GM19043 (cell line): ENCODE data around the gene SDCCAG8.
"Not testable (repeated sequence)": the region's sequence is repeated elsewhere in the genome, so short reads cannot be mapped to it uniquely, and the experiment has no call there.

ENCODE experiments used
- ATAC-seq: cut with Tn5 transposase; IDR thresholded peaks from one replicate; pipeline ENCODE4 v1.9.1; 2021; ENCODE audit warnings: low read depth; ENCODE audit not compliant: unreplicated experiment

The SDCCAG8 gene

GRCh38 chr1:243255791-243256512 lies at the start of gene SDCCAG8:
TSS of gene SDCCAG8 (plus strand) at chr1:243256041. CDS start at chr1:243256174, 133 bp downstream.
- peak; percentile 70 for ATAC-seq

DNA sequence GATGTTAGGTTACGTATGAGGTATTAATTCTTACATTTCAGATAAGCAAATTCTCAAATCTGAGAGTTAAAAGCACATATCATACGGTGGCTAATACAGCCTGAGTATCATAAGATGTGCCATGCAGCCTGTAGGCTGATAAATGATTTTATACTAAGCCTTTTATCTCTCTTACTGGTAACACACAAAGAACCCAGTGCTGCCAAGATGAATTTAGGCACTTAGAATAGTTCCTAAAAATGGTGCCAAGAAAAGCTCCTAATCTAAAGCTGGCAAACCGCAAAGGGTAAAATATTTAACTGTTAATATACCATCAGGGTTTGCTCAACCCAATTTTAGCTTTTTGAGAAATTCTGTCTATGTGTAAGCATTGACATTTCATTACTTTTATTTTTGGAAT lies 43.9 kb upstream of the SDCCAG8 start:
- ATAC-seq, result not testable (repeated sequence)

DNA sequence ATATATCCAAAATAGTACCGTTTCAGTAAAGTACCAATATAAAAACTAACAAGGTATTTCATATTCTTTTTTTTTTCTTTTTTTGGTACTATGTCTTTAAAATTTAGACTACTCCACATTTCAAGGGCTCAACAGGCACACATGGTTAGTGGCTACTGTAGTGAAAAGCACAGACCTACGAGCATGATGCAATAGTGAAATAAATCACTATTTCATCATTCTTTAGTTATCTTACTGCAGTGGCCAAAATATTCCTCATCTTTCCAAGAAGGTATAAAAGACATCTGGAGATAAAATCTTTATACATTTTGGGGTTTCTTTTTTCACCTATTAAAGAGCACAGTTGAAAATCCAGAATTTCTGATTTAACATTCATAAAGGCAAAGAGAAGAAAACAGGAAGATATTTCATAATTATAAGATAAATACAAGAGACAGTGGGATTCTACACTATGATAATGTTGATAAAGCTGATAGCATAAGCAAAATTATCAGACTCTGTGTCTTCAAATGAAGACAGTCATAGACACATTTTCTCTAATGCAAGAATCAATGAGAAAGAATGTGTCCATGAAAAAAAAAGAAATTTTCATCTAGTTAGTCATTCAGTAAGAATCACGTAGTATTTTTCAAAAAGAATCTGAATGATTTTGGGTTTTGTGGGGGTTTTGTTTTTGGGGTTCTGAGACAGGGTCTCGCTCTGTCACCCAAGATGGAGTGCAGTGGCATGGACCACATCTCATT lies 42.6 kb upstream of the SDCCAG8 start:
- ATAC-seq, result no peak

DNA sequence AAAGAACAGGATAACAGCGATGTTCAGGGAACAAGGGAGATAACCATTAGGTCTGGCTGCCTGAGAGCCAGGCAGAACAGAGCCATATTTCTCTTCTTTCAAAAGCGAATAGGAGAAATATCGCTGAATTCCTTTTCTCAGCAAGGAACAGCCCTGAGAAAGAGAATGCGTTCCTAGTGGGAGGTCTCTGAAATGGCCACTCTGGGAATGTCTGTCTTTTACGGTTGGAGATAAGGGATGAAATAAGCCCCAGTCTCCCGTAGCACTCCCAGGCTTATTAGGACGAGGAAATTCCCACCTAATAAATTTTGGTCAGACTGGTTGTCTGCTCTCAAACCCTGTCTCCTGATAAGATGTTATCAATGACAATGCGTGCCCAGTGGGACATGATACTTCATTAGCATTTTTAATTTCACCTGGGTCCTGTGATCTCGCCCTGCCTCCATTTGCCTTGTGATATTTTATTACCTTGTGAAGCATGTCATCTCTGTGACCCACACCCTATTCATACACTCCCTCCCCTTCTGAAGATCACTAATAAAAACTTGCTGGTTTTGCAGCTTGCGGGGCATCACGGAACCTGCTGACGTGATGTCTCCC lies 40.5 kb upstream of the SDCCAG8 start:
- not testable (repeated sequence) for ATAC-seq

GRCh38 chr1:243216741-243217140 lies 39.1 kb upstream of the SDCCAG8 start:
- ATAC-seq, result no peak

- ATAC-seq, result no peak
Measured at GRCh38 chr1:243217349-243217748, 38.5 kb upstream of the SDCCAG8 start.

- ATAC-seq, result no peak
Measured at GRCh38 chr1:243218059-243218458, 37.8 kb upstream of the SDCCAG8 start.

GRCh38 chr1:243227622-243228021 lies 28.2 kb upstream of the SDCCAG8 start:
- no peak for ATAC-seq

DNA sequence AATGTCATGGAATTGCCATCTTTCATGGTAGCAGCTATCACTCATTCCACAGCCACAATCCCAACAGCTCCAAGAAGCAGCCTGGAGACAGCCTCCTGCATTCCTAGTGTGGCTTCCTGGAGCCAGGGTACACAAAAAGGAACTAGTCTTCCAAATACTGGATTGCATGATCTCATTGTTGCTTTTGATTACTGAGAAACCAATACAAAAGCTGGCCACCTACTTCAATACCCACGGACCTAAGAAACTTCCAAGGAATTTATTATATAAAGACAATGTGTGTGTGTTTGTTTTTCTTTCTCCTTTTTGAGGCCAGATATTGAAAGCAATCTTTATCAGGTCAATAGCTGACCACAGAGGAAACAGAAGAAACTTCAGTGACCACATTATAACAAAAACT lies 26.3 kb upstream of the SDCCAG8 start:
- ATAC-seq, result no peak

DNA sequence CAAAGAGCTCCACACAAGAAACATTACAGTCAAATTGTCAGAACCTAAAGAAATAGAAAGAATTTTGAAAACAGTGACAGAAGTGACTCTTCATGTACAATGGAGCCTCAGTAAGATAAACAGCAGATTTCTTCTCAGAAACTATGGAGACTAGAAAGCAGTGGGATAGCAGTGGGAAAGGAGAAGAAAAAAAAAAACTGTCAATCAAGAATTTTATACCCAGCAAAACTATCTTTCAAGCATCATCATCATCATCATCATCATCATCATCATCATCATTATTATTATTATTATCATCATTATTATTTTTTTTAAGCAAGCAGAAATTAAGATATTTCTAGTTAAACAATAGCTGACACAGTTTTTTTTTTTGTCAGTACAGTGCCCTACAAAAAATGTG lies 24.9 kb upstream of the SDCCAG8 start:
- no peak for ATAC-seq

GRCh38 chr1:243233908-243234307 lies 21.9 kb upstream of the SDCCAG8 start:
- ATAC-seq, result no peak

DNA sequence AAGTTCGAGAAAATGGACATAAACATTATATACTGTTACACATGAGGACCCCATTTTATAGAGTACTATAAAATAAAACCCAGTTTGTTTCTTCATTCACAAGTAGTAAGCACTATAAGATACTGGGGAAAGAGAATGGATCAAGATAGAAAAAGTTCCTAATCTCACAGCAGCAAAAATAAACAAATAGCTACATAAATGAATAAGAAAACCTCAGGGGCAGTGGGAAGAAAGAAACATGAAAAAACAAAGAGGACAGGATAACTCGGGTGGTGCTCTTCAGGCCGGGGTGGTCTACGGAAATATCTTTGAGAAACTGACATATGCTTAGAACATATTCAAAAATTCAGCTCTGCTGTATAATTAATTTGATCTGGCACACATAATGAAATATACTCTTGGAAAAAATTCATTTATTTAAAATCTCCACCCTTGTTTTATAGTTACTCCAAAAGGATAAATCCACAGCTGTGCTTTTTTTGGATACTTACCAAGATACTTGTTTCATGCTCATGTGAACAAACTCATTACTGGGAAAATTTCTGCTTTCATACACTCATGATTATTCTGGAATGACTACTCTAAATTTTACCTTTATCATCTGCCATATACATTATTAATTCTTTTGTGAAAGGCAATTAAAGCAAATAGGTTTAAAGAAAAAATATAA lies 20.7 kb upstream of the SDCCAG8 start:
- ATAC-seq, result no peak

GRCh38 chr1:243236604-243237252 lies 19.1 kb upstream of the SDCCAG8 start:
- ATAC-seq, result peak; percentile 73

DNA sequence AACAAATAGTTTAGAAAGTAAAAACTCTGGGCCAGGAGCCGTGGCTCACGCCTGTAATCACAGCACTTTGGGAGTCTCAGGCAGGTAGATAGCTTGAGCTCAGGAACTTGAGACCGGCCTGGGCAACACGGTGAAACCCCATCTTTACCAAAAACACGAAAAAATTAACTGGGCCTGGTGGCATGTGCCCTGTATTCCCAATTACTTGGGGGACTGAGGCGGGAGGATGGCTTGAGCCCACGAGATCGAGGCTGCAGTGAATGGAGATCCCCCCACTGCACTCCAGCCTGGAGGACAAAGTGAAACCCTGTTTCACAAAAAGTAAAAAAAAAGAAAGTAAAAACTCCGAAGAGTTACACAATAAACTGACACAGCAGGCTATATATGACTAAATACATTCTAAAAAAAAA lies 11.4 kb upstream of the SDCCAG8 start:
- no peak for ATAC-seq

DNA sequence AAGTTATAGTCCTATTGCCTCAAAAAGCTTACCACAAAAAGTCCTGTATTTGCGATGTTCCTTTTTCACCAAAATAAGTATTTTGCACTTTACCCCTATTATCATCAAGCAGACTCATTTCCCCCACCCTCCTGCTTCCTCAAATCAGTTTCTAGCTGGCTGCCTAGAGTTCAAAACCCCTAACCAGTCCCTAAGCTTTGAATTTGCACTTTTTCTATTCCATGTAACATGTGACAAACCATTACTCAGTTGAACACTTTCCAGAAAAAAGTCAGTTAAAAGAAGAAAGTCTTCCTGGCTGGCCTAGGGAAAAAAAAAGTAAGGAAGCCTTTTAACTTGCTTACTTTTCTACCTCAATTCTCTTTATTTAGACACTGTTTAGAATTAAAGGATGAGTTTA lies 8.9 kb upstream of the SDCCAG8 start:
- ATAC-seq, result no peak

- no peak for ATAC-seq
Measured at GRCh38 chr1:243247901-243248300, 7.9 kb upstream of the SDCCAG8 start.

- no peak for ATAC-seq
Measured at GRCh38 chr1:243249214-243249613, 6.6 kb upstream of the SDCCAG8 start.

DNA sequence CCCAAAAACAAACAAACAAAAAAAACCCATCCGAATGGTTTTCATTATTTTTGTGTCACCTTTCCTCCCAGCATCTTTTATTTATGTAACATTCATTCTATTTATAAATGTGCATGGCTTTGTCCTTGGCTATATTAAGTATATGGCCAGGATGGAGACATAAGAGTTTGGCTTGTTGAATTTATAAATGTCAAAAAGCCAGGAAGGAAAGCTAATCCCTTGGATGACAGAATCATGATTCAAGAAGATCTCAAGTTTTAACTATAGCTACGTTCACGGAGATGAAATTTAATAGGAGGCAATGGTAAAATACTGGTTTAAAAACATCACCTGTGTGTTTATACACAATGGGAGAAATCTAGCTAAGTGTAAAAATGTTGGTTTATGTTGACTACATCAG lies 5.7 kb upstream of the SDCCAG8 start:
- ATAC-seq, result no peak

DNA sequence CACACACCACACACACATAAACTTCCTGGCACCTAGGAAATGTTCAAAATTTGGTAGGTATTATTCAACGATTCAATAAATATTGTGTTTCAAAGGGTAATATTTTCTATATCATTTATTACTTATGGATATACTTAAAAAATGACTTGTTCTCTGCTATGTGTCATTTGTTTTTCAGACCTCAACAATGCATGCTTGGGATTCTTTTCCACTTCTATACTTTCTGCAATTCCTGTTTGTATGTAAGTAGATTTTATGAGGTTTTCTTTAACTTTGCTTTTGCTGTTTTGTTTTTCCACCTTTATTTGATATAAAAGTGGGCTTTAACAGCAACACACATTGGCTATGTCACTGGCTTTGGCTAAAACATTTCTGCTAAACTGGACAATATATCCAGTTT lies 4.3 kb upstream of the SDCCAG8 start:
- no peak for ATAC-seq

DNA sequence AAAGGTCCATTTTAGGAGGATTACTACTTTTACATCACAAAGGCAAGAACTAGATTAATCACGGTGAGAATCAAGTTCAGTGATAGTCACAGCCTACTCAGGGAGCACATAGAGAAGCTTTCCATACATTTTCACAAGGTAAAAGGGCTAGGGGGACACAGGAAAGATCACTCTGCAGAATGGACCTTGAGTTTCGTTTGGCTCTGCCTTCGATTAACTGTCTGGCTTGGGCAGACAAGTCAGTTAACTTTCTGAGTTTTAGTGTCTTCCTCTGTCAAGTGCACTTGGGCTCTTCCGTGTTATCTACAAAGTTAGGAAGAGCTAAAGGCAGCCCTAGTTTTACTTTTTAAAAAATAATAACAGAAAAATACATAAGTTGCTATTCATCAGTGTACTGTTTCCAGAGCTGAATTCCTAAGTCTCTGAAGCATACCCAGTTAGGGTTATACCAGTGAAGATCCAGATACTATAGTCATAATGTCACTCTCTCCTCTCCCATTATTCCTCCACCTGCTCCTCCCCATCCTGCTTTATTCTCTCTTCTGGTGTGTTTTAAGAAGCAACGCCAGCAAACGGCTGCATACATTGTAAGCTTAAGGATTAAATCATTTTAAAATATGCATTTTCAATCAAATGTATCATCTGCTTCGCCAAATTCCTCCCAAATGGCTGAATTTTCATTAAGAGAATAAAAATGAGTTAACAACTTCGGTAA lies 2.5 kb upstream of the SDCCAG8 start:
- no peak for ATAC-seq
